ENCODE results near the gene FBXW11. TPM values are rescaled to one million over a fixed set of nuclear protein-coding genes. Genes with fewer than 3 reads are reported as not detected.
"Not testable (repeated sequence)": the region's sequence is repeated elsewhere in the genome, so short reads cannot be mapped to it uniquely, and the experiment has no call there.

The FBXW11 gene
- total RNA-seq, 2 donors from 2014 or later, result 34.1 to 37.5 TPM

- intact Hi-C loops (cut with DNase I, micrococcal nuclease), result no loop called here
- ATAC-seq, result no peak
These were observed 66.5 kb downstream of the FBXW11 start for GRCh38 chr5:171939951-171940350.

GRCh38 chr5:171938358-171938757 is 68.1 kb downstream of the FBXW11 start:
- intact Hi-C loops (cut with DNase I, micrococcal nuclease), result no loop called here
- ATAC-seq (no peak), DNase-seq (no peak)

More at GRCh38 chr5:171939951-171940350, 66.5 kb downstream of the FBXW11 start:
- DNase-seq, result no peak

DNA sequence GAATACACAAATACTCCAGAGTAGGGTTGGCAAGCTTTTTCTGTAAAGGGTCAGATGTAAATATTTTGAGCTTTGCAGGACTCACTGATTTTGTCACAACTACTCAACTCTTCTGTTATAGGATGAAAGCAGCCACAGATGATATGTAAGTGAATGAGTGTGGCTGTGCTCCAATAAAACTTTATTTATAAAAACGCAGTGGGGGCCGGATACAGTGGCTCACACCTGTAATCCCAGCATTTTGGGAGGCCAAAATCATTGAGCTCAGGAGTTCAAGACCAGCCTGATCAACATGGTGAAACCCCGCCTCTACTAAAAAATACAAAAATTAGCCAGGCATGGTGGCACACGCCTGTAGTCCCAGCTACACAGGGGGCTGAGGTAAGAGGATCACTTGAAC is 69.1 kb downstream of the FBXW11 start:
- DNase-seq (no peak), ATAC-seq (no peak)
- intact Hi-C loops (cut with DNase I, micrococcal nuclease), result no loop called here

DNA sequence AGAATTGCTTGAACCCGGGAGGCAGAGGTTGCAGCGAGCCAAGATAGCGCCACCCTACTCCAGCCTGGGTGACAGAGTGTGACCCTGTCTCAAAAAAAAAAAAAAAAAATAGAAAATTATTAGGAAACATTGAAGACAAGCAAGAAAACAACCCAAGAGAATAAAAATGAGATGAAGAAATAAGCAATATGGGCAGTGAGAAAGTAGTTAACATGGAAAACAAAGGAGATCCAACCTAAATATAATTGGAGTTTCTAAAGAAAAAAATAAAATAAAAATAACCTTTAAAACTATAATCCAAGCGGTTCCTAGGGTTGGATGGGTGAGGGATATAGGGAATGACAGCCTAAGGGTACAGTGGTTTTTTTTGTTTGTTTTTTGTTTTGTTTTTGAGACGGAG is 71.9 kb downstream of the FBXW11 start:
- no peak for ATAC-seq
- no peak for DNase-seq
- intact Hi-C loops (cut with DNase I, micrococcal nuclease), result no loop called here

DNA sequence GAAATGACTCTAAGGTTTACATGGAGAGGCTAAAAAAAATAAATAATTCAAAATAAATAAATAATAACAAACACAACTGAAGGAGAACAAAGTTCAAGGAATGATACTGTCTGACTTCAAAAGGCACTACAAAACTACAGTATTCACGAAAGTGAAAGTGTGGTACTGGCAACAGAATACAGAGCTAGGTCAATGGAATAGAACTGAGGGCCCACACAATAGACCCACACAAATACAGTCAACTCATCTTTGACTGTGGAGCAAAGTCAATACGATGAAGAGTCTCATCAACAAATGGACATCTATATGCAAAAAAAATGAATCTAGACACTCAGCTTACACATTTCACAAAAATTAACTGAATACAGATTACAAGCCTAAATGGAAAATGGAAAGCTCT is 75.3 kb downstream of the FBXW11 start:
- no peak for ATAC-seq
- DNase-seq, result no peak
- intact Hi-C loops (cut with DNase I, micrococcal nuclease), result no loop called here

DNA sequence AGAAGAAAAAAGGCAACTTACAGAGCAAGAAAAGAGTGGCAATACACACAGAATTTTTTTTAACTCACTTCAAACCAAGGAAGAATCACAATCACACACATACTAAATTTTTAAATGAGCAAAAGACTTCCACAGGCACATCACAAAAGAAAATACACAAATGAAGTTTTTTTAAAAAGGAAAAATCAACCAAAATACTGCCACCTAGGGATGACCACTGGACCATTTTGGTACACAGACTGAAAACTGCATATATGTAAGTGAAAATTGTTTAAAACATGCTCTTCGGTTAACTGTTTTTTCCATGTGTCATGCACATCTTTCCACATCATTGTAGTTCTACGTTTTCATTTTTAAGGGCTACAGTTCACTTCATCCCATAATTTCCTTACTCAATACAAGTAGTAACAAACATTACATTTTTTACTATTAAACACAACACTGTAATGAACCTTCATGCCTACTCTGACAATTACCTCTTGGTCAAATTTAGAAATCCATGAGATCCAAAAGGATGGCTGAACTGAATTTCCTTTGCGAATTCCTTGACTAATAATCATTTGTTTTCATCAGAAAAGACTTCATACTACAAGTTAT is 79.0 kb downstream of the FBXW11 start:
- intact Hi-C loops (cut with DNase I, micrococcal nuclease), result loop anchor here in 1 of 2 donors (10.0 kb wide), 1 partner anchor 67 kb away; no protein-coding TSS in a partner anchor
- DNase-seq, result no peak
- no peak for ATAC-seq

DNA sequence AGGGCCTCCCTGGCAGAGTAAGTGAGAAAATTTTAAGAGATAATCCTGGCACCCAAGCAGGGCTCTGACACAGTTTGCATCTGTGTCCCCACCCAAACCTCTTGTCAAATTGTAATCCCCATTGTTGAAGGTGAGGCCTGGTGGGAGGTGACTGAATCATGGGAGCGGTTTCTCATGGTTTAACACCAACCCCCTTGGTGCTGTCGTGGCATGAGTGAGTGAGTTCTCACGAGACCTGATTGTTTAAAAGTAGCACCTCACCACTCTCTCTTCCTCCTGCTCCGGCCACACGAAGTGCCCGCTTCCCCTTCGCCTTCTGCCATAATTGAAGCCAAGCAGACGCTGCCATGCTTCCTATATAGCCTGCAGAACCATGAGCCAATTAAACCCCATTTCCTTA is 80.1 kb downstream of the FBXW11 start:
- no peak for ATAC-seq
- intact Hi-C loops (cut with DNase I, micrococcal nuclease), result loop anchor here in 1 of 2 donors (10.0 kb wide), 1 partner anchor 68 kb away; no protein-coding TSS in a partner anchor
- DNase-seq, result no peak

- ATAC-seq (no peak), DNase-seq (no peak)
- intact Hi-C loops (cut with DNase I, micrococcal nuclease), result loop anchor here in 1 of 2 donors (10.0 kb wide), 1 partner anchor 70 kb away; no protein-coding TSS in a partner anchor
These were observed 81.8 kb downstream of the FBXW11 start for GRCh38 chr5:171924493-171925122.

GRCh38 chr5:171920765-171921391 is 85.6 kb downstream of the FBXW11 start:
- ATAC-seq (no peak), DNase-seq (no peak)
- intact Hi-C loops (cut with DNase I, micrococcal nuclease), result loop anchor here in 1 of 2 donors (10.0 kb wide), 1 partner anchor 74 kb away; no protein-coding TSS in a partner anchor

DNA sequence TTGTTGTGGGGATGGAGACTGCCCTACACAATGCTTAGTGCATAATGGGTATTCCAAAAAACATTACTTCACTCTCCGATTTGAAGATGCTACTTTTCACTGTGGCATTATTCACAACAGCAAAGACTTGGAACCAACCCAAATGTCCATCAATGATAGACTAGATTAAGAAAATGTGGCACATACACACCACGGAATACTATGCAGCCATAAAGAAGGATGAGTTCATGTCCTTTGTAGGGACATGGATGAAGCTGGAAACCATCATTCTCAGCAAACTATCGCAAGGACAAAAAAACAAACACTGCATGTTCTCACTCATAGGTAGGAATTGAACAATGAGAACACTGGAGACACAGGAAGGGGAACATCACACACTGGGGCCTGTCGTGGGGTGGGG is 90.7 kb downstream of the FBXW11 start:
- not testable (repeated sequence) for DNase-seq, ATAC-seq
- intact Hi-C loops (cut with DNase I, micrococcal nuclease), result loop anchor here (10.0 kb wide), 2 partner anchors 119 to 279 kb away; partner anchors contain the start of gene EFCAB9 (in 1 of the 2)

DNA sequence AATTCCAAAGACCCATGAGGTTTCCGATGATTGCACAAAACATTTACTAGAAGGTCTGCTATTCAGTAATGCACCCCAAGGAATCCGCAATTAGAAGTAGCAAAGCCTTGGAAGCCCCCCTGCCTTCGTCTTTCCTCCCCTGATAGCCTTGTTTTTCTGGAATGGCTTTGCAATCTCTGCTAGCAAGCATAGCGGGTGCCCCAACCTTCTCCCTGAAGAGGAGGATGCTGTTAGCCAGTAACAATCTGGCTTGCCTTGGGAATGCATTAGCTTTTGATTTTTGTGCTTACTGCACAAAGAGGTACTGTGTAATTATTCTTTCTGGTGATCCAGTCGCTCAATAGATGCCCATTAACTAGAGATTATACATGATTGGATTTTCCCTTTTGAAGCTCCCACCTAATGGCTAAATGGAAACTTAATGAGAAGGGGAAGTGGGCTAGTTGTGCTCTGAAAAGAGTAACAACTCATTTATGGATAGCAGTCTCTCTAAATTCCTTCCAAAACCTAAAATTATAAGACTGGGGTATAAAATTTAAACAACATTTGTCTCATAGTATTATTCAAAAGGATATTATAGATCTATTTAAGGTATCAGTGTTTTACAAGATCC is 91.6 kb downstream of the FBXW11 start:
- ATAC-seq (no peak), DNase-seq (no peak)
- intact Hi-C loops (cut with DNase I, micrococcal nuclease), result loop anchor here (5.0 to 10.0 kb wide), 3 partner anchors 120 to 280 kb away; partner anchors contain the start of gene EFCAB9 (in 1 of the 2)

- DNase-seq, result no peak
- intact Hi-C loops (cut with DNase I, micrococcal nuclease), result loop anchor here (5.0 to 10.0 kb wide), 3 partner anchors 121 to 281 kb away; partner anchors contain the start of gene EFCAB9 (in 1 of the 2)
- ATAC-seq, result no peak
These were observed 92.5 kb downstream of the FBXW11 start for GRCh38 chr5:171913987-171914273.

DNA sequence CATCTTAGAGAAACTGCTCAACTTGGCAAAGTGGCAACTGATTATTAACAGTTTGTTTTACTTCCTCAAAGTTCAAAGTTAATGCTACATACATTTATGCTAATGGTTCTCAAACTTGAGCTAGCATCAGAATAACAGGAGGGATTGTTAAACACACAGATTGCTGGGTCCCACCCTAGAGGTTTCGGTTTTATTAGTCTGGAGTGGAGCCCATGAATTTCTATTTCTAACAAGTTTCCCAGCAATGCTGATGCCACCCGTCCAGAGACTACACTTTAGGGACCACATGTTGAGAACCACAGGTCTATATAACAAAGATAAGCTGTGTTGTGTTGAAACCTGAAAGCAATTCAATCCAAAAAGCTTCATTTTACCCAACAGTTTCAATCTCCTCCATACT is 95.3 kb downstream of the FBXW11 start:
- intact Hi-C loops (cut with DNase I, micrococcal nuclease), result loop anchor here (5.0 to 10.0 kb wide), 3 partner anchors 124 to 284 kb away; partner anchors contain the start of gene EFCAB9 (in 1 of the 2)
- DNase-seq, result no peak
- no peak for ATAC-seq

DNA sequence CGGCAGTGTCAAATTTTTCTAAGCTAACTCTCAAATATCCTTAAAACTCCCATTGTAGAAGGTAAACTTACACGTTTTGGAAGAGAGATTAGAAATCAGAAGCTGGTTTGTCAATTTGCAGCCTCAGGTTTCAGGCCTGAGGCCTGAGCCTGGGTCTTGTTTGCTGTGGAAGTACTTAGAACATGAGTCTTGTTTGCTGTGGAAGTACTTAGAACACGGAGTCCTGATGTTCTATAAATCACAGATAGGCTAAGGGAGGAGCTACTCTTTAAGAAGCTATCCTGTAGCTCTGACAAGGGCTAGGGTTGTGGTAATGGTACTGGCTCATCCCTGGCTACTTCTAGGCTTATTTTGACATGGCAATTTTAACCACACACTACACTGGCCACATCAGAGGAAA is 97.8 kb downstream of the FBXW11 start:
- intact Hi-C loops (cut with DNase I, micrococcal nuclease), result loop anchor here (5.0 to 10.0 kb wide), 2 partner anchors 491 to 494 kb away; partner anchors contain the start of gene FGF18 (in 2 of the 2)
- no peak for ATAC-seq
- DNase-seq, result no peak

- DNase-seq (peak in 1 of 2 donors; percentile 29), ATAC-seq (peak; percentile 79)
- intact Hi-C loops (cut with DNase I, micrococcal nuclease), result loop anchor here (5.0 to 10.0 kb wide), 2 partner anchors 491 to 493 kb away; partner anchors contain the start of gene FGF18 (in 2 of the 2)
These were observed 98.6 kb downstream of the FBXW11 start for GRCh38 chr5:171907725-171908343.

GRCh38 chr5:171906703-171907590 is 99.5 kb downstream of the FBXW11 start:
- intact Hi-C loops (cut with DNase I, micrococcal nuclease), result loop anchor here (5.0 to 10.0 kb wide), 2 partner anchors 490 to 492 kb away; partner anchors contain the start of gene FGF18 (in 2 of the 2)
- DNase-seq (no peak), ATAC-seq (no peak)

DNA sequence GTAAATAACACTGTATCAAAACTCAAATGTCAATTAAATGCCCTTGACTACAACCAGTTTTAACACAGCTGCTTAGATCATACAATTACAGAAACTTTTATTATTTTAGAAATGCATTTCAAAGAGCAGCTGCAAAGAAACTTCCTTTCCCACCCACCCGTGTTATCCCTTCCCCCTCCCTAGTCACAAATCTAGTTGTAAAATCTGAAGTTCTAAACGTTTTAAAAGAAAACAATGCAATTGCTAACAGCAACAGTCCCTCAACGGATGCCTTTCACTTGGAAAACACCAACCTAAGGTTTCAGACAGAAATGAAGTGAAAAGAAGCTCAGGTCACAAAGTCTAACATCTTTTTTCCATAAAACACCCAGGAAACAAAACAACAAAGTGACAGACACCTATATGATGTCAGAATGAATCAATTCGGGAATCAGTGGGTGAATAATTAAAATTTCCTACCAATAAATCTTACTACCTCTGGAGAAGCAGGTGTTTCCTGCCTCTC is 100.3 kb downstream of the FBXW11 start:
- ATAC-seq, result no peak
- intact Hi-C loops (cut with DNase I, micrococcal nuclease), result loop anchor here (5.0 to 10.0 kb wide), 2 partner anchors 489 to 491 kb away; partner anchors contain the start of gene FGF18 (in 2 of the 2)
- DNase-seq, result no peak
